AG04449 (cell line): Measurements from ENCODE around the gene CLDND2.

Experiments used
- CTCF ChIA-PET: fragments of 350-600 bp; formaldehyde crosslinking; extraction: SDS; loops from one replicate; lab custom pipeline; 2021; ENCODE audit warnings: antibody characterized with exemption; lab: Yijun Ruan, JAX
- POLR2A ChIA-PET: fragments of 400-600, 350-600 bp; formaldehyde crosslinking; extraction: SDS; loops from one replicate; lab custom pipeline; 2020; ENCODE audit warnings: antibody characterized with exemption, inconsistent platforms; lab: Yijun Ruan, JAX
- DNase-seq: peaks from one replicate; pipeline ENCODE4 v3.0.0-alpha.2; 2010; ENCODE audit warnings: low read depth, low spot score
- H3K4me3 ChIP-seq: 2 replicates; pipeline ENCODE4 v1.5.1; 2011; ENCODE audit warnings: low read depth, mild to moderate bottlenecking, control low read depth, low read length
- CTCF ChIP-seq: IDR thresholded peaks from one replicate; pipeline ENCODE4 v1.5.1; 2011; ENCODE audit warnings: mild to moderate bottlenecking, moderate library complexity, low read length, control low read depth, inconsistent platforms; ENCODE audit not compliant: insufficient read depth; ENCODE audit errors: missing control alignments

CLDND2 gene

DNA sequence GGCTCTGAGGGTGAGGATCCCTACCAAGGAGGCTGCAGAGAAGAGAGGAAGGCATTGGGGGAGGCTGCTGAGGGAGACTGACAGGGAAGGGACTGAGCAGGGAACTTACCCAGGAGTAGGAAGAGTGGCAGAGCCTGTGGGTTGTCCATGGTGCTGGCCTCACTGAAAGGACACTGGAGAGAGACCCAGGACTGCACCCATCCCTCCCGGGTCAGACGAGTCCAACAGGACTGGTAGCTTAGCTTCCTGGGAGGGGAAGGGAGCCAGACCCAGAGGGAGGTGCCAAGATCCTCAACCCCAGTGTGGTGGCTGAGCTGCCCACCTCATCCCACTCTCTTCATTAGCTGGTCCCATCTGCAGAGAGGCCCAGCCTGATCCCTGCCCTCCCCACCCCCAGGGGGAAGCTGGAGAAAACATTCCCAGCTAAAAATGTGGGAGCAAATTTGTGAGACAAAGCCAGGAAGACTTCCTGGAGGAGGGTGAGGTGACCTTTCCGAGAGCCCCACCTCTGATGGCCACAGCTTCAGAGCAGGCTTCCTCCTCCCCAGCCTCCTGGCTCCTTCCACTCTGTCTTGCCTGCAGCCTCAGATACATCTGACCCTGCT is 26.7 kb downstream of the CLDND2 start, which contains the start of gene VSIG10L:
TSS of gene VSIG10L (minus strand) at position 164 of the 605 bp plus-strand sequence. CDS start at position 149, 15 bp downstream.
- ChIA-PET CTCF (interaction anchor here (1.1 to 2.6 kb wide), 2 partner anchors 10 to 13 kb away, joined by 3 to 7 read pairs; no protein-coding TSS in a partner anchor), POLR2A (interaction anchor here (0.9 kb wide), 1 partner anchor 17 kb away, joined by 4 read pairs; no protein-coding TSS in a partner anchor)
- no peak for TF ChIP-seq CTCF
- DNase-seq, result no peak
- H3K4me3 ChIP-seq, result no peak within 1 kb of the TSS

DNA sequence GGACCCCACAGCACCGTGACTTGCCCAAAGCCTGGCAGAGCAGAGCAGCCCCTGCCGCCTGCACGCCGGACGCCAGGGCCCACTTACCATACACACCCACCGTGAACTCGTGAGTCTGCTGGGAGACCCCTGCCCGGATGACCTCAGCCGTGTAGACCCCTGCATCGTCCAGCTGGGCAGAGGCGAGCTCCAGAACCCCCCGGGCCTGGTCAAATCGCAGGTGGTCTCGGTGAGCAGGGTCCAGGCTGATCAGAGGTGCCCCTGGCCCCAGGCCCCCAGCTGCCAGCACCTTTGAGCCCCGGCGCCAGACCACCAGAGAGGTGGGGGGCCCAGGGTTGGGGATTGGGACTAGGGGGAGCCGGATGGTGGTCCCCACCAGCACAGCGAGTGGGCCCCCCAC is 27.7 kb downstream of the CLDND2 start:
- CTCF ChIA-PET, result interaction anchor here (0.7 to 2.6 kb wide), 4 partner anchors 9 to 53 kb away, joined by 3 to 10 read pairs (median 7); no protein-coding TSS in a partner anchor
- POLR2A ChIA-PET, result interaction anchor here (1.2 kb wide), 1 partner anchor 21 kb away, joined by 3 read pairs; no protein-coding TSS in a partner anchor
- H3K4me3 ChIP-seq, result no peak overlapping the region
- DNase-seq, result no peak
- TF ChIP-seq CTCF, result no peak

DNA sequence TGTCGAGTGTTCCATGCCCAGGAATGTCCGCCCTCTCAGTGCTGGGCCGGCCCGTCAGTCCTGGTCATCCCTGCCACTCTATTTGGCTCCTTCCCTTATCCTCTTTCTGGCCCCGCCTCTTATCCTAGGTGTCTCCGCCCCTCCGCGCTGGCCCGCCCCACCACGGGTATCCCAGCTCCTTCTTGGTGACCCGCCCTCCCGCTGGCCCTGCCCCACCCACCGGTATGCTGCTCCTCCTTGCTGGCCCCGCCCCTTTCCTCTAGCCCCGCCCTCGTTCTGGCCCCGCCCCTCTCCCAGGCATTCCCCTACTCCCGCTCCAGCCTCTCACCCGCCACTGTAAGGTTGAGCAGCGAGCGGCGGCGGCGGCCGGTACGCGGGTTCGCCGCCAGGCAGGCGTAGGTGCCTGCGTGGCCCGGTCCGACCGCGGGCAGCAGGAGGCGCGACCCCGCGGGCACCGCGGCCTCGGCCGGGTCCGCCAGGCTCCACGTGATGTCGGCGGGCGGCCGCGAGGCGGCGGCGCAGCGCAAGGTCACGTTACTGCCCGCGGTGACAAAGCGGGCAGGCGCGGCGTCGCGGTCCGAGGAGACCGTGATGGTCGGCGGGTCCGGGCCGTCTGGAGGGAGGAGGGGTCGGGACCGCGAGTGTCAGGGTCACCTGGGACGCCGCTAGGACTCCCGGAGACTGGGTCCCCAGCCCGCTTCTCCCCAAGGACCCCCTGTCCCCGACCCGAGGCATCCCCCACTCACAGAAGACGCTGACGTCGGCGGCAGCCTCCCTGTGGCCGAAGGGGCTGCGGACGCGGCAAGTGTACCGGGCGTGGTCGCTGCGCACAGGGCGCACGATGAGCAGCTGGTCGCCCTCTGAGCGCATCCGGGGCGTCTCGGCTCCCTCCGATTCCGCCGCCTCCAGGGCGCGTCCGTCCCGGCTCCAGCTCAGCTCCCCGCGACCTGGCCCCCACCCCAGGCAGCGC is 28.8 kb downstream of the CLDND2 start:
- TF ChIP-seq CTCF, result peak; percentile 11
- CTCF ChIA-PET, result interaction anchor here (0.6 to 2.6 kb wide), 12 partner anchors 10 to 318 kb away, joined by 3 to 10 read pairs (median 4); no protein-coding TSS in a partner anchor
- DNase-seq, result peak; percentile 74
- POLR2A ChIA-PET, result interaction anchor here (1.0 to 2.1 kb wide), 4 partner anchors 19 to 28 kb away, joined by 3 to 14 read pairs (median 6); partner anchors contain the start of gene ETFB
- H3K4me3 ChIP-seq, result peak overlapping the region; percentile 74

DNA sequence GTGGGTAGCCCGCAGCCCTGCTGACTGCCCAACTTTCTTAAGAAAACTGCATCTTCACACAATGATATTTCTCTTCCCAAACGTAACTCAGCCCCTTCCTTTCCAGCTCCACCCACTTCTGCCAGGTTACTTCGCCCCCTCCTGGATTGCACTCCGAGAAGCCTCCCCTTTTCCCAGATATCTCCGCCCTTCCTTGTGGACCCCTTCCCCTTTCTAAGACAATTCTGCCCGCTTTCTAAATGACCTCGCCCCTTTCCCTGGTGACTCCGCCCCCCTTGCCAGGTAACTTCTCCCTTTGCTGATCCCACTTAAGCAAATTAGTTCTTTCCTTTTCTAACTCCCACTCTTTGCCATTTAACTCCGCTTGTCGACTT is 29.5 kb downstream of the CLDND2 start:
- TF ChIP-seq CTCF, result no peak
- POLR2A ChIA-PET, result interaction anchor here (1.0 to 2.1 kb wide), 3 partner anchors 20 to 28 kb away, joined by 6 to 14 read pairs (median 7); partner anchors contain the start of gene ETFB
- CTCF ChIA-PET, result interaction anchor here (0.6 to 2.0 kb wide), 9 partner anchors 12 to 318 kb away, joined by 3 to 10 read pairs (median 4); no protein-coding TSS in a partner anchor
- peak overlapping the region; percentile 74 for H3K4me3 ChIP-seq
- DNase-seq, result no peak

- H3K4me3 ChIP-seq, result peak overlapping the region; percentile 74
- DNase-seq, result no peak
- CTCF ChIA-PET, result interaction anchor here (0.6 to 2.0 kb wide), 22 partner anchors 11 to 323 kb away, joined by 3 to 18 read pairs (median 4); partner anchors contain the start of gene ETFB
- POLR2A ChIA-PET, result interaction anchor here (1.0 to 2.1 kb wide), 2 partner anchors 27 to 29 kb away, joined by 7 to 14 read pairs; partner anchors contain the start of gene ETFB
- peak; percentile 93 for TF ChIP-seq CTCF
Observed at GRCh38 chr19:51338563-51339312, 30.1 kb downstream of the CLDND2 start.
